NCI-H2081 (cell line): ENCODE data around the gene ARMC12.

Experiments
- DNase-seq, 2 experiments: peaks; one replicate each; lab custom pipeline; 2025; lab: John Stamatoyannopoulos, UW

The ARMC12 gene

GRCh38 chr6:35776364-35777215 lies 39.8 kb downstream of the ARMC12 start, which contains the start of gene CLPSL2:
TSS of gene CLPSL2 (plus strand) at chr6:35776598. CDS start at chr6:35776619, 21 bp downstream.
- peak; percentile 29 to 48 for DNase-seq

GRCh38 chr6:35777356-35778102 lies 40.7 kb downstream of the ARMC12 start:
- DNase-seq: no peak

GRCh38 chr6:35778437-35778836 lies 41.6 kb downstream of the ARMC12 start:
- no peak for DNase-seq

- DNase-seq: no peak
Measured at GRCh38 chr6:35780719-35781118, 43.9 kb downstream of the ARMC12 start, which contains the start of gene CLPSL1. TSS of gene CLPSL1 (plus strand) at chr6:35781019. CDS start at chr6:35781111, 92 bp downstream.

GRCh38 chr6:35781290-35781689 lies 44.5 kb downstream of the ARMC12 start:
- DNase-seq: no peak

- DNase-seq: peak; percentile 88 to 92
Measured at GRCh38 chr6:35782424-35782823, 45.6 kb downstream of the ARMC12 start.

GRCh38 chr6:35784200-35784599 lies 47.4 kb downstream of the ARMC12 start:
- DNase-seq: no peak

GRCh38 chr6:35786272-35786671 lies 49.4 kb downstream of the ARMC12 start:
- DNase-seq: no peak

- no peak for DNase-seq
Measured at GRCh38 chr6:35786810-35787209, 50.0 kb downstream of the ARMC12 start.

- DNase-seq: no peak
Measured at GRCh38 chr6:35787266-35788218, 50.7 kb downstream of the ARMC12 start.

- no peak for DNase-seq
Measured at GRCh38 chr6:35788423-35788982, 51.7 kb downstream of the ARMC12 start.

GRCh38 chr6:35790683-35791082 lies 53.9 kb downstream of the ARMC12 start:
- peak in 1 of 2 experiments; percentile 24 for DNase-seq

GRCh38 chr6:35794536-35795452 lies 58.0 kb downstream of the ARMC12 start:
- DNase-seq: no peak

- DNase-seq: no peak
Measured at GRCh38 chr6:35795453-35796071, 58.7 kb downstream of the ARMC12 start.

GRCh38 chr6:35796236-35796635 lies 59.4 kb downstream of the ARMC12 start:
- no peak for DNase-seq

- no peak for DNase-seq
Measured at GRCh38 chr6:35797837-35798526, 61.1 kb downstream of the ARMC12 start.
